Stimulated activated CD4-positive, alpha-beta T cell treated with anti-CD3 and anti-CD28 coated beads, TNF-alpha, amount 100 ng/mL, for 4 hours (primary cell): ENCODE results near the gene CALML6.
"Not testable (repeated sequence)": the region's sequence is repeated elsewhere in the genome, so short reads cannot be mapped to it uniquely, and the experiment has no call there.

Experiments used
- DNase-seq, 3 experiments: peaks; one replicate each; pipeline ENCODE4 v3.0.0-alpha.2; 2020; ENCODE audit warnings: low read depth in 3 of 3

Gene CALML6

GRCh38 chr1:1914971-1915692 lies at the start of gene CALML6:
CALML6 (plus strand) TSS chr1:1915260; CDS start chr1:1915281, 21 bp downstream.
- no peak for DNase-seq

GRCh38 chr1:1867164-1867563 lies 47.9 kb upstream of the CALML6 start:
- no peak for DNase-seq

- DNase-seq = no peak
Observed at GRCh38 chr1:1869469-1869868, 45.6 kb upstream of the CALML6 start.

- DNase-seq = no peak
Observed at GRCh38 chr1:1872329-1872994, 42.6 kb upstream of the CALML6 start.

- no peak for DNase-seq
Observed at GRCh38 chr1:1873186-1873585, 41.9 kb upstream of the CALML6 start.

- no peak for DNase-seq
Observed at GRCh38 chr1:1874901-1875300, 40.2 kb upstream of the CALML6 start.

GRCh38 chr1:1875932-1876331 lies 39.1 kb upstream of the CALML6 start:
- no peak for DNase-seq

GRCh38 chr1:1876335-1876930 lies 38.6 kb upstream of the CALML6 start:
- DNase-seq = no peak

GRCh38 chr1:1877865-1878436 lies 37.1 kb upstream of the CALML6 start:
- DNase-seq = no peak

GRCh38 chr1:1879942-1880341 lies 35.1 kb upstream of the CALML6 start:
- no peak for DNase-seq

- DNase-seq = no peak
Observed at GRCh38 chr1:1880617-1881312, 34.3 kb upstream of the CALML6 start.

- DNase-seq = no peak
Observed at GRCh38 chr1:1881727-1882126, 33.3 kb upstream of the CALML6 start.

GRCh38 chr1:1883092-1883873 lies 31.8 kb upstream of the CALML6 start:
- no peak for DNase-seq

GRCh38 chr1:1883890-1884289 lies 31.2 kb upstream of the CALML6 start:
- not testable (repeated sequence) for DNase-seq

GRCh38 chr1:1889090-1889750 lies 25.8 kb upstream of the CALML6 start:
- no peak for DNase-seq

GRCh38 chr1:1889847-1890505 lies 25.1 kb upstream of the CALML6 start:
- DNase-seq = peak in 1 of 3 experiments; percentile 38

GRCh38 chr1:1890506-1891348 lies 24.3 kb upstream of the CALML6 start, which contains the start of gene GNB1:
GNB1 (minus strand) TSS chr1:1891087; CDS start chr1:1825453, 65,634 bp downstream.
- DNase-seq = peak; percentile 76 to 79 (median 77)

GRCh38 chr1:1891349-1892078 lies 23.5 kb upstream of the CALML6 start:
- DNase-seq = peak; percentile 70 to 73 (median 71)
